ENCODE data around the gene AQP12B. TPM values are rescaled to one million over a fixed set of nuclear protein-coding genes. Genes with fewer than 3 reads are reported as not detected.

The AQP12B gene
- total and polyA plus RNA-seq, 9 of the 15 experiments (the other 6 are each of a cell fraction or from before 2014, with no cell fraction given): not detected

DNA sequence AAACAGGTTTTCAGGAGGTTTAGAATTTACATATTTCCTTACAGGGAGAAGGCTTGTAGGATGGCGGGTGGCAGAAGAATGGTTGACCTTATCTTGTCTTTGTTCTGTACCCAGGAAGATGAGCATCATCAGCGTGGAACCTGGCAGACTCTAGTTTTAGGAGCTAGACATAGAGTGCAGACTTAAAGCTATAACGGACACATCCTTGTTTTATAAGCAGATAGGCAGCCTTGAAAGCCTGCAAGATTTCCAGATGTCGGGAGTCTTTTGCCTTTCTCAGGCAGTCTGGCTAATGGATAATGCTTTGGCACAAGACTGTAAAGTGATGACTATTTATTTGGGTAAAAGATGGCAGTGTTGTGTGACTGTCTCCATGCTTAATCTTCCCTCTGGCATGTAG is 11.7 kb downstream of the AQP12B start (continued):
- TF ChIP-seq, protein P1, sequence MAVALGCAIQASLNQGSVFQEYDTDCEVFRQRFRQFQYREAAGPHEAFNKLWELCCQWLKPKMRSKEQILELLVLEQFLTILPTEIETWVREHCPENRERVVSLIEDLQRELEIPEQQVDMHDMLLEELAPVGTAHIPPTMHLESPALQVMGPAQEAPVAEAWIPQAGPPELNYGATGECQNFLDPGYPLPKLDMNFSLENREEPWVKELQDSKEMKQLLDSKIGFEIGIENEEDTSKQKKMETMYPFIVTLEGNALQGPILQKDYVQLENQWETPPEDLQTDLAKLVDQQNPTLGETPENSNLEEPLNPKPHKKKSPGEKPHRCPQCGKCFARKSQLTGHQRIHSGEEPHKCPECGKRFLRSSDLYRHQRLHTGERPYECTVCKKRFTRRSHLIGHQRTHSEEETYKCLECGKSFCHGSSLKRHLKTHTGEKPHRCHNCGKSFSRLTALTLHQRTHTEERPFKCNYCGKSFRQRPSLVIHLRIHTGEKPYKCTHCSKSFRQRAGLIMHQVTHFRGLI (CRISPR knock-in tag; IDR thresholded peaks at IDR 0.05): no peak

DNA sequence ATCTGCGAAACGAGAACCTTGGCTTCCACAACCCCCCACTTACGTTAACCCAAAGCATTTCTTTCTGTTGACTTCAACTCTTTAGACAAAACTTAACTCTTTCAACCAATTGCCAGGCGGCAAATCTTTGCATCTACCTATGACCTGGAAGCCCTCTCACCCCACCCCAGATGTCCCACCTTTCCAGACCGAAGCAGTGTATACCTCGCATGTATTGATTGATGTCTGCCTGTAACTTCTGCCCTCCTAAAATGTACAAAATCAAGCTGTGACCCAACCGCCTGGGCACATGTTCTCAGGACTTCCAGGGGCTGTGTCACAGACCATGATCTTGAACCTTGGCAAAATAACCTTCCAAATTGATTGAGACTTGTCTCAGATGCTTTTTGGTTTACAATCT is 12.3 kb downstream of the AQP12B start:
- WGBS (ENCODE audit: insufficient coverage, low coverage, missing lambda C conversion rate): 1% methylated on average over 7 of the region's 7 CpGs
- no peak overlapping the region for H3K9ac ChIP-seq (ENCODE audit: insufficient read depth in 1 of 2, low read depth in 2 of 2, low read length in 2 of 2)

More for the DNA sequence above, 12.3 kb downstream of the AQP12B start:
- BruUV-seq (replicated peaks): no TSS peak
- H3K4me1 ChIP-seq (replicated peaks in 1 of 2; ENCODE audit: control insufficient read depth in 2 of 2, insufficient read depth in 2 of 2, low read length in 2 of 2): no peaks in the 10 kb centered on the region; a peak in 1 of 5 replicates
- H3K36me3 ChIP-seq (ENCODE audit: control insufficient read depth, insufficient read depth, low read length): no peaks in the 10 kb centered on the region
- H3K9me3 ChIP-seq (replicated peaks; ENCODE audit: control insufficient read depth, insufficient read depth, low read depth, low read length): no peaks in the 10 kb centered on the region
- intact Hi-C loops (cut with micrococcal nuclease) (no loop called here), in situ Hi-C loops (cut with MboI) (no loop called here)
- H3K27me3 ChIP-seq (ENCODE audit: control insufficient read depth in 2 of 2, insufficient read depth in 2 of 2, low read length in 2 of 2): peaks cover 0 to 14% of the 10 kb centered on the region in 2 experiments; a peak in 4 of 5 replicates
- ChIA-PET CTCF (ENCODE audit: low intra/inter-chr PET ratio) (no interaction called here), POLR2A (interaction anchor here (0.7 kb wide), 1 partner anchor 30 kb away, joined by 3 read pairs; no protein-coding TSS in a partner anchor)
- H3K4me2 ChIP-seq (ENCODE audit: insufficient read depth, low read length): no peak overlapping the region
- no peak overlapping the region for H3K27ac ChIP-seq (ENCODE audit: extremely low read depth, low read depth, low read length)
- H2AFZ ChIP-seq (ENCODE audit: low read depth, low read length): no peak overlapping the region
- H3K9me1 ChIP-seq (ENCODE audit: control insufficient read depth, insufficient read depth, low read length): no peaks in the 10 kb centered on the region
- H3K79me2 ChIP-seq (ENCODE audit: control insufficient read depth, insufficient read depth, low read length): no peaks in the 10 kb centered on the region
- no peaks in the 10 kb centered on the region for H4K20me1 ChIP-seq (replicated peaks; ENCODE audit: control insufficient read depth, insufficient read depth, low read length)
- ATAC-seq: no peak
- TF ChIP-seq PYGO2 (tag; IDR thresholded peaks at IDR 0.05) (no peak), EWSR1 (IDR thresholded peaks at IDR 0.05; ENCODE audit: borderline replicate concordance, low read depth, partially characterized antibody) (no peak), GABPA (tag; conservative IDR thresholded peaks at IDR 0.05; ENCODE audit: low read depth) (no peak), FOS (IDR thresholded peaks at IDR 0.05; ENCODE audit: extremely low read depth, insufficient read length) (no peak), TCF3 (CRISPR knock-in tag; IDR thresholded peaks at IDR 0.05) (no peak), PTTG1 (tag; IDR thresholded peaks at IDR 0.05; ENCODE audit: low read depth) (no peak), ZNF644 (tag; IDR thresholded peaks at IDR 0.05; ENCODE audit: low read depth) (no peak), ZNF316 (IDR thresholded peaks at IDR 0.05) (no peak), RFX1 (IDR thresholded peaks at IDR 0.05) (no peak), NFRKB (IDR thresholded peaks at IDR 0.05; ENCODE audit: low read depth) (no peak), ZNF444 (CRISPR knock-in tag; IDR thresholded peaks at IDR 0.05) (no peak)
- TF ChIP-seq, protein P2, sequence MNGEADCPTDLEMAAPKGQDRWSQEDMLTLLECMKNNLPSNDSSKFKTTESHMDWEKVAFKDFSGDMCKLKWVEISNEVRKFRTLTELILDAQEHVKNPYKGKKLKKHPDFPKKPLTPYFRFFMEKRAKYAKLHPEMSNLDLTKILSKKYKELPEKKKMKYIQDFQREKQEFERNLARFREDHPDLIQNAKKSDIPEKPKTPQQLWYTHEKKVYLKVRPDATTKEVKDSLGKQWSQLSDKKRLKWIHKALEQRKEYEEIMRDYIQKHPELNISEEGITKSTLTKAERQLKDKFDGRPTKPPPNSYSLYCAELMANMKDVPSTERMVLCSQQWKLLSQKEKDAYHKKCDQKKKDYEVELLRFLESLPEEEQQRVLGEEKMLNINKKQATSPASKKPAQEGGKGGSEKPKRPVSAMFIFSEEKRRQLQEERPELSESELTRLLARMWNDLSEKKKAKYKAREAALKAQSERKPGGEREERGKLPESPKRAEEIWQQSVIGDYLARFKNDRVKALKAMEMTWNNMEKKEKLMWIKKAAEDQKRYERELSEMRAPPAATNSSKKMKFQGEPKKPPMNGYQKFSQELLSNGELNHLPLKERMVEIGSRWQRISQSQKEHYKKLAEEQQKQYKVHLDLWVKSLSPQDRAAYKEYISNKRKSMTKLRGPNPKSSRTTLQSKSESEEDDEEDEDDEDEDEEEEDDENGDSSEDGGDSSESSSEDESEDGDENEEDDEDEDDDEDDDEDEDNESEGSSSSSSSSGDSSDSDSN (IDR thresholded peaks at IDR 0.05; ENCODE audit: borderline replicate concordance in 1 of 2, low read depth in 2 of 2, low read length in 2 of 2): no peak
- TF ChIP-seq, protein P3, sequence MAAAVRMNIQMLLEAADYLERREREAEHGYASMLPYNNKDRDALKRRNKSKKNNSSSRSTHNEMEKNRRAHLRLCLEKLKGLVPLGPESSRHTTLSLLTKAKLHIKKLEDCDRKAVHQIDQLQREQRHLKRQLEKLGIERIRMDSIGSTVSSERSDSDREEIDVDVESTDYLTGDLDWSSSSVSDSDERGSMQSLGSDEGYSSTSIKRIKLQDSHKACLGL (CRISPR knock-in tag; IDR thresholded peaks at IDR 0.05; ENCODE audit: borderline replicate concordance, poor library complexity, severe bottlenecking): no peak
- no peak for FAIRE-seq
- H3K4me3 ChIP-seq: no peak overlapping the region
- no peak for DNase-seq (ENCODE audit: extremely low read depth in 1 of 4, low spot score in 3 of 4)
